Caco-2 (cell line): ENCODE results near the gene LIPA. TPM values are rescaled to one million over a fixed set of nuclear protein-coding genes. Genes with fewer than 3 reads are reported as not detected.

ENCODE experiments used
- BruUV-seq: library from RNA; stranded (reverse); fragments of 400-500 nt; replicated peaks from 2 replicates; lab custom pipeline; 2021; lab: Mats Ljungman, UMichigan
- CTCF ChIA-PET: fragments of 300-600 bp; sonication (Branson Sonifier 250); formaldehyde crosslinking; loops from one replicate; lab custom pipeline; 2022; ENCODE audit warnings: antibody characterized with exemption; lab: Charles Lee
- POLR2A ChIA-PET: fragments of 300-600 bp; sonication (Branson Sonifier 250); formaldehyde crosslinking; loops from one replicate; lab custom pipeline; 2022; ENCODE audit warnings: antibody characterized with exemption; lab: Charles Lee
- DNase-seq, 2 experiments: peaks; one replicate each; pipeline versions ENCODE4 v3.0.0 to v3.0.0-alpha.2; 2020 to 2022
- H3K27me3 ChIP-seq: replicated peaks from 2 replicates; pipeline ENCODE4 v1.6.0; 2011; ENCODE audit warnings: low read length; ENCODE audit not compliant: control insufficient read depth, insufficient read depth
- H3K36me3 ChIP-seq: 2 replicates; pipeline ENCODE4 v1.5.1; 2011; ENCODE audit warnings: low read length; ENCODE audit not compliant: control insufficient read depth, insufficient read depth
- H3K4me1 ChIP-seq: fragments of 250-450 bp; sonication (Bioruptor Pico); 2 replicates; pipeline ENCODE4 v1.5.1; 2020; ENCODE audit warnings: mild to moderate bottlenecking
- H3K4me3 ChIP-seq: 2 replicates; pipeline ENCODE4 v1.5.1; 2011; ENCODE audit warnings: low read depth, mild to moderate bottlenecking, control low read depth, low read length
- H3K9me3 ChIP-seq: fragments of 250-450 bp; sonication (Bioruptor Pico); 2 replicates; pipeline ENCODE4 v1.5.1; 2020; ENCODE audit warnings: mild to moderate bottlenecking, moderate library complexity
- H3K27ac Mint-ChIP-seq: one replicate; pipeline ENCODE4 v1.8.0; 2022; ENCODE audit warnings: mixed read lengths; ENCODE audit not compliant: unreplicated experiment
- H3K27me3 Mint-ChIP-seq: one replicate; pipeline ENCODE4 v1.8.0; 2022; ENCODE audit warnings: mixed read lengths; ENCODE audit not compliant: insufficient read depth, unreplicated experiment
- H3K36me3 Mint-ChIP-seq: one replicate; pipeline ENCODE4 v1.8.0; 2022; ENCODE audit warnings: mild to moderate bottlenecking, mixed read lengths; ENCODE audit not compliant: insufficient read depth, unreplicated experiment
- H3K4me1 Mint-ChIP-seq: one replicate; pipeline ENCODE4 v1.8.0; 2022; ENCODE audit warnings: low read depth, mixed read lengths; ENCODE audit not compliant: unreplicated experiment
- H3K4me3 Mint-ChIP-seq: one replicate; pipeline ENCODE4 v1.8.0; 2022; ENCODE audit warnings: mild to moderate bottlenecking, moderate library complexity, mixed read lengths; ENCODE audit not compliant: unreplicated experiment
- H3K9me3 Mint-ChIP-seq: one replicate; pipeline ENCODE4 v1.8.0; 2022; ENCODE audit warnings: mixed read lengths; ENCODE audit not compliant: unreplicated experiment
- CTCF ChIP-seq, 2 experiments: fragments of 200-600 bp in 1 of 2; IDR thresholded peaks; 1 replicate in 1 of 2; 2 replicates in 1 of 2; pipeline versions ENCODE4 v1.5.1 to v1.8.0; 2011 to 2022; ENCODE audit warnings: antibody characterized with exemption in 1 of 2, control low read depth in 1 of 2, inconsistent platforms in 1 of 2, low read depth in 1 of 2, low read length in 1 of 2, mild to moderate bottlenecking in 1 of 2, moderate library complexity in 1 of 2; ENCODE audit not compliant: insufficient read depth in 1 of 2, severe bottlenecking in 1 of 2, unreplicated experiment in 1 of 2
- intact Hi-C: fragments of 100-400 bp; cut with micrococcal nuclease; formaldehyde crosslinking; loops from one replicate; pipeline ENCODE4 v1.10.0; 2022; ENCODE audit not compliant: unreplicated experiment
- total RNA-seq: library from RNA; stranded (reverse); gene quantifications from 2 replicates; pipeline ENCODE4 v1.2.3, GENCODE V29; 2022

LIPA gene
- total RNA-seq, 1 experiment from 2014 or later, result 18.8 TPM

DNA sequence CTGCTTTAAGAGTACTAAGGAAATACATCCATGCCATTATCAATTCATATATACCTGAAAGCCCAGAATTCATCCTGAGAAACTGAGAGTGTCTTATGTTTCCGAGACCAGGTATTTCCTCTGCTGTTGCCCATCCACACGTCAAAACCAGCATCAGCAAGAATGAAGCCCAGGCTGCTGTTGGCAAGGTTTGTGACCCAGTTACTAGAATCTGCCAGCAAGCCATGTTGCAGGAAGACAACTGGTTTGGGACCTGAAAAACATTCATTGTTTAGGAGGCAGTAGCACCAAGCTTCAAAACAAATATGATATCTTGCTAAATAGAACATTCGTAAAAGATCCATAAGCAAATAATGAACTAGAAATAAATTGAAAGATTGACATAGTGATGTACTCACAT, 23.4 kb downstream of the LIPA start:
- Histone ChIP-seq H3K4me1 (no peaks in the 10 kb centered on the region), H3K9me3 (no peaks in the 10 kb centered on the region), H3K36me3 (no peaks in the 10 kb centered on the region), H3K4me3 (no peak overlapping the region), H3K27me3 (no peaks in the 10 kb centered on the region)
- intact Hi-C loops, result no loop called here
- no TSS peak for BruUV-seq
- no peaks in the 10 kb centered on the region for H3K27me3 Mint-ChIP-seq
- no peak overlapping the region for H3K4me3 Mint-ChIP-seq
- no peaks in the 10 kb centered on the region for H3K9me3 Mint-ChIP-seq
- ChIA-PET CTCF (no interaction called here), POLR2A (no interaction called here)
- H3K27ac Mint-ChIP-seq, result no peak overlapping the region
- H3K4me1 Mint-ChIP-seq, result no peaks in the 10 kb centered on the region
- no peak for DNase-seq
- no peaks in the 10 kb centered on the region for H3K36me3 Mint-ChIP-seq
- TF ChIP-seq CTCF (IDR thresholded peaks at IDR 0.05; ENCODE audit: insufficient read depth in 1 of 2, low read depth in 1 of 2, low read length in 1 of 2, severe bottlenecking in 1 of 2, unreplicated experiment in 1 of 2), result no peak

DNA sequence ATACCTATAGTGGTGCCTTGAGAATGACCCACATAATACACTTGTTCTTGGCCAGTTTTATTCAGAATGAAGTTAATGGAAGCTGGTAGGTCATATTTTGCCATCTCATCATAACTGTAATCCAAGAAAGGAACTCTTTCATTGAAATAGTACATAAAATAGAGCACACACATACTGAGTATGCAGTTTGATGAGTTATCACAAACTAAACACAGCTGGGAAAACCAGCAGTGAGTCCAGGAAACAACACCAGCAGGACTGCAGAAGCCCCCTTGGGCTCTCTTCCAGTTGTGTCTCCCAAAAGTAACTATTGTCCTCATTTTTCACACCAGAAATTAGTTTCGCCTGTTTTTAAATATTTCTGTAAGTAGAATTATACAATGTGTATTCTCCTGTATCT, 24.7 kb downstream of the LIPA start:
- no peak overlapping the region for H3K27ac Mint-ChIP-seq
- H3K36me3 Mint-ChIP-seq, result no peaks in the 10 kb centered on the region
- no peaks in the 10 kb centered on the region for H3K4me1 ChIP-seq
- no peak for DNase-seq
- H3K36me3 ChIP-seq, result no peaks in the 10 kb centered on the region
- intact Hi-C loops, result no loop called here
- TF ChIP-seq CTCF (IDR thresholded peaks at IDR 0.05; ENCODE audit: insufficient read depth in 1 of 2, low read depth in 1 of 2, low read length in 1 of 2, severe bottlenecking in 1 of 2, unreplicated experiment in 1 of 2), result no peak
- no peaks in the 10 kb centered on the region for H3K4me1 Mint-ChIP-seq
- no TSS peak for BruUV-seq
- H3K9me3 Mint-ChIP-seq, result no peaks in the 10 kb centered on the region
- H3K27me3 Mint-ChIP-seq, result no peaks in the 10 kb centered on the region
- H3K9me3 ChIP-seq, result no peaks in the 10 kb centered on the region
- POLR2A ChIA-PET, result no interaction called here
- no peaks in the 10 kb centered on the region for H3K27me3 ChIP-seq
- H3K4me3 Mint-ChIP-seq, result no peak overlapping the region
- CTCF ChIA-PET, result no interaction called here
- no peak overlapping the region for H3K4me3 ChIP-seq

- Mint-ChIP-seq H3K36me3 (no peaks in the 10 kb centered on the region), H3K27me3 (no peaks in the 10 kb centered on the region), H3K27ac (no peak overlapping the region), H3K9me3 (no peaks in the 10 kb centered on the region), H3K4me1 (no peaks in the 10 kb centered on the region), H3K4me3 (no peak overlapping the region)
- ChIA-PET CTCF (no interaction called here), POLR2A (no interaction called here)
- DNase-seq, result no peak
- no peak for TF ChIP-seq CTCF (IDR thresholded peaks at IDR 0.05; ENCODE audit: insufficient read depth in 1 of 2, low read depth in 1 of 2, low read length in 1 of 2, severe bottlenecking in 1 of 2, unreplicated experiment in 1 of 2)
- Histone ChIP-seq H3K27me3 (no peaks in the 10 kb centered on the region), H3K36me3 (no peaks in the 10 kb centered on the region), H3K4me1 (no peaks in the 10 kb centered on the region), H3K9me3 (no peaks in the 10 kb centered on the region), H3K4me3 (no peak overlapping the region)
- intact Hi-C loops, result no loop called here
- no TSS peak for BruUV-seq
These were observed 26.7 kb downstream of the LIPA start for GRCh38 chr10:89224739-89225443.
